HG03575 (cell line): ENCODE measurements around the gene BAMBI.

Experiments used
- ATAC-seq: cut with Tn5 transposase; IDR thresholded peaks from one replicate; pipeline ENCODE4 v1.9.1; 2021; ENCODE audit not compliant: unreplicated experiment, insufficient number of reproducible peaks, low FRiP score; ENCODE audit errors: extremely low read depth

The BAMBI gene

DNA sequence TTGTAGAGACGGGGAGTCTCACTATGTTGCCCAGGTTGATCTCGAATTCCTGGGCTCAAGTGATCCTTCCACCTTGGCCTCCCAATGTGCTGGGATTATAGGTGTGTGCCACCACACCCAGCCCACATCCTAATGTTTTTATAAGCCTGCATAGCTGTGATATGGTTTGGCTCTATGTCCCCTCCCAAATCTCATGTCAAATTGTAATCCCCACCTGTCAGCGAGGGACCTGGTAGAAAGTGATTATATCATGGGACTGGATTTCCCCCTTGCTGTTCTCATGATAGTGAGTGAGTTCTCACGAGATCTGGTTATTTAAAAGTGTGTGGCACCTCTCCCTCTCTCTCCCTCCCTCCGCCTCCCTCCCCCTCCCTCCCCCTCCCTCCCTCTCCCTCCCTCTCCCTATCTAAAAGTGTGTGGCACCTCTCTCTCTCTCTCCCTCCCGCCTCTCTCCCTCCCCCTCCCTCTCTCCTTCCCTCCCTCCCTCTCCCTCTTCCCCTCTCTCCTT lies 13.9 kb downstream of the BAMBI start:
- no peak for ATAC-seq

DNA sequence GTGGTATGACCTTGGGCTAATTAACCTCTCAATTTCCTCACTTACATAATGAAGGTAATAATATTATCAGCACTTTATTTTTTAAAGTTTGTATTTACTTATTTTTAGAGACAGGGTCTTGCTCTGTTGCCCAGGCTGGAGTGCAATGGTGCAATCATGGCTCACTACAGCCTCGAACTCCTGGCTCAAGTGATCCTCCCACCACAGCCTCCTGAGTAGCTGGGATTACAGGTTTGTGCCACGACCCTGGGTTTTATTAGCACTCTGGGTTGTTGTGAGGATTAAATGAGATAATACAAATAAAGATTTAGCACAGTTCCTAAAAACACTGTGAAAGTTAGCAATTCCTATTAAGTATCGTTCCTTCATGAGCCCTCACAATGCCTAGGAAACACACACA lies 14.7 kb downstream of the BAMBI start:
- no peak for ATAC-seq

DNA sequence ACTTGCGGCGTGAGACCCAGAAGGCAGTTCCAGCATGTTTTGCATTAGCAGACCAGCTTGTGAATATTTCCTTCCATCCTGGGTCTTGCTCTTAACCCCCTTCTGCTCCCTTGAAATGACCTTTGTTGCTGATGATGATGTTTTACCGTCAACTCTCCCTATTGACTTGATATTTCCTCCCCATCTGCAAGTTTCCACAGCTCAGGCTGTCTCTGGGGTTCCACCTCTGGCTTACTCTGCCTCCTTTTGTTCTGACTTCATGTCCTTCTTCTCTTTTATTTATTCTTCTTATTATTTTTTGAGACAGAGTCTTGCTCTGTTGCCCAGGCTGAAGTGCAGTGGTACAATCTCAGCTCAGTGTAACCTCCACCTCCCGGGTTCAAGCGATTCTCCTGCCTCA lies 17.2 kb downstream of the BAMBI start:
- ATAC-seq, result no peak

DNA sequence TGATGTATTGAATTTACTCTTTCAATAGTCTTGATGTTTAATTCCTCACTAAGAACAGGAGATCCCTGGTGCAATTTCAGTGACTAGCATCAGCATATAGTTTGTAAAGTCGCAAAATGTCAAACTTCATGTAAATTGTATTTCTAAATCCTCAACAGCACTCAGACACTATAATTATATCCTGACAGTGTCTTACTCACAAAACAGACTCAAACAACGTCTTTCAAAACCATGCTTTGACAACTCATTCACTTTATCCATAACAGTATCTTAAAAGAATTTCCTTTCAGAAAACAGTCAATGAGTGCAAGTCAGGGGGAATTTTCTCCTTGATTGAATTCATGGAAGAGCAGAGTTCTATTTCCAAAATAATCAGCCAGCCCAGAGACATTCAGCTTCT lies 20.8 kb downstream of the BAMBI start:
- no peak for ATAC-seq

DNA sequence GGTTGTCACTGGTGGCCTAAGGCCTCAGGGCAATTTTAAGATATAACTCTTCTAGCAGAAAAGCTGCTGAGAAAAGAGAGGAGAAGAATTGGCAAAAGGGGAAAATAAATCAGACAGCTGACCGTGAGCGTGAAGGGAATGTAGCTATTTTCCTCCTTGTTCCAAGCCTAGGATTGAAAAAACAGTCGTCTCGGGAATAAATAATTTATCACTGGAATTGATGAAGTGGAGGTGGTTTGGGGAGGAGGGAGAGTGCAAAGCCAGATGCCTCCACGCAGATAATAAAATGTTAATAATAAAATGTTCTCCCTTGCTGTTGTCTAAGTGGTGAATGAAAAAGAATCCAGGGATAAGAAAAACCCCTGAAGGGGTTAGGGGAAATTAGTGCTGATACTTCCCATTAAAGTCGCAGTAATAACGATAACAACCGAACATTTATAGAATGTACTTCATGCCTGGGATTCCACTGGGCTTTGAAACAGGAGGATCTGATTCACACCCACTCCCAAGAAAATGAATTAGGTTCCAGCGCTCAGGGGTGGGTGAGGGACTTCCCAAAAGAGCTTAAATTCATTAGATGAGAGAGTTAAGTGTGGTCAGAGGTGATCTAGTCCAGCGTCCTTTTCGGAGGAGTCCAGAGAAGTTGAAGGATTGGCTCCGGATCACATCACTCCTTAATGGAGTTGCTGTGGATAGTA lies 27.3 kb downstream of the BAMBI start:
- ATAC-seq, result no peak

DNA sequence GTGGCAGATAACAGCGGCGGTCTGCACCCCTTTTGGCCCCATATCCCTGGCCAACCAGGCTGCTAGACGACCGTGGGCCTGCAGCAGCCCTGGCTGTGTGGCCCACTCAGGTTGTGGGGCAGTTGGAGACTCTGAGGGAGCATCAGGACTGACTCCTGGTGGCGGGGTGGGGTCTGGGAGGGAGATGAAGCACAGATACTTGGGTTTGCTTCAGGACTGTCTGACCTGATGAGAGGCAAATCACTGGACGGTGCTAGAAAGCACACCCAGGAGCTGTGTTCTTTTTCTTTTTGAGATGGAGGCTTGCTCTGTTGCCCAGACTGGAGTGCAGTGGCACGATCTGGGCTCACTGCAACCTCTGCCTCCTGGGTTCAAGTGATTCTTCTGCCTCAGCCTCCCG lies 28.2 kb downstream of the BAMBI start:
- no peak for ATAC-seq

DNA sequence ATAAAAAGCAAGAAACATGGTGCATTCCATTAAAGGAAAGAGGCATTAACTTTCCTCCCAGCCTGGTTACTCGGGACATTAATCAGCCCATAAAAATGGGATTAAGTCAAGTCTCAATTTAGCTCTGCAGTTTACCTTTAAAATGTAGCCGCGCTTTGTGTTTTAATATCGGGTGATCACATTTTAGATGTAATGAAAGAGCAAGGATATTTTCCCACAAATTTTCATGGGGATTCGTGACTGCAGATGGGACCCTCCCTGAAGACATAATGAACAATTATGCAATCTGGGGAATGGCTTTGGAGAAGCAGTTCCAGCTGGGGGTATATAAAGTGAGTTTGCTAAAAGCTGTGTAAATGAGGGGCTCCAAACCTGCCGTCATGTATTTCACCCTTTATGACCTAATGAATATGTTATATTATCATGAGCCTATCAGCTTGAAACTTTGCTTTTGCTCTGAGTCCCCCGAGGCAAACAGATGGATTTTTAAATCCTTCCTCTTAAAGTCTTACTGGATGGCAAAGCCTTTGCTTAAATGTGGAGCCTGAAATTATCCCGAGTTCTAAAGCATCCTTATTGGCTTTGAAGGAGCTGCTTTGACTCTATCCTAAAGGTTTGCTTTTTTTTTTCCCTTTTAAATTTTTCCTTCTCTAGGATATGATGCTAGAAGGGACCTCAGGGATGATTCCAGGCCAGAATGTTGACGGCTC lies 31.8 kb downstream of the BAMBI start:
- no peak for ATAC-seq

DNA sequence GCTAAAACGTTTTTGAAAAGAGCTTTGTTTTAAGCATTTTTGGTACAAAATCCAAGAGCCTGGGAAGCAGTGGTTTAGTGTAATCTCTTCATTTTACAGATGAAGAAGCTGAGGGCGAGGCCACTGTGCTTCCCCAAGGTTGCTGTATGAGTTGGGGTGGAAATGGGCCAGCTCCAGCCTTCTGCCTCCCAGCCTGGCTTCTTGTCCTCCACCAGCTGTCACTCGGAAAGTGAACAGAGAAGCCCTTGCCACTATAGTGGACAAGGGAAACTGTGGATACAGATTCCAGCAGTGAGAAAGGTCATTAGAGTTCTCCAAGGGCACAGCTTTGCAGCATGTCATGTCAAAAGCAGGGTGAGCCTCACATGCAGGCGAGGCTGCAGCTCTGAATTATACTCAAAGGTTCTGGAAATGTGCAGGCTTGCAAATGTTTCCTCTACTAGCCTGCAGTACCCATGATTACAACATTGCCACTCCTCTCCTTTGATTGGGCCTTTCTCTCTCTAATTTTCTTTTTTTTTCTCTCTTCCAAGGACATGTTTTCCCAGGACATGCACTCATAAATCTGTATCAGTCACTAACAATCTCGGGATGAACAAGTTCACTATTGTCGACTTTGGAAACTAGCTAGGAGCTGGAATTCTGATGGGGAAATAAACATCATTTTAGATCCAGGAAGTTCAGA lies 33.0 kb downstream of the BAMBI start:
- ATAC-seq, result no peak

DNA sequence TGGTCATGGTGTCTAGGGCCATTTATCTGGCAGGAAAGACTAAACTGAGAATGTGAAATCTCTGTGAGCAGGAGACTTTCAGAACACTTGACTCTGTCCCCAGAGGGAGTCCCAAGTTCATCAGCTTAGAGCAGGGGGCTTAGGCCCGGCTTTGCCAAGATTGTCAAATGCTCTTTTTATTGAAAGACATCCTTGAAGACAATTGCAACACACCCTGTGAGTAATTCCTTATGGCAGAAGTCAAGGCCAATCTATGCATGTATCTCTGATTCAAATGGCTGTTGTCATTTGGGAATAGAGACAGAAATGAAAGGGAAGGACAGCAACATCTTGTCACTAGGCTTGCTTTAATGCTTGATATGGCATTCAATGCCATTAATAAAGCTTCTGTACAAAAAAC lies 33.7 kb downstream of the BAMBI start:
- no peak for ATAC-seq

DNA sequence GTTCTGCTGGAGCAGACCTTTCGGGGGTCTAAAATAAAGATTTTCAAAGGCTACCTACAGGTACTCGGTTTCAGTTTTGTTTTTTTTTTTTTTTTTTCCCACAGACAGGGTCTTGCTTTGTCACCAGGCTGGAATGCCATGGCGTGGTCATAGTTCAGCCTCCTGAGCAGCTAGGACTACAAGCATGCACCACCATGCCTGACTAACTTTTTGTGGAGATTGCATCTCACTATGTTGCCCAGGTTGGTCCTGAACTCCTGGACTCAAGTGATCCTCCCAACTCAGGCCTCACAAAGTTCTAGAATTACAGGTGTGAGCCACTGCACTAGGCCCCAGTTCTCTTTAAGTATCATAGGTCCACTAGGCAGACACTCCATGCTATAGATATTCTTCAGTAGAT lies 34.5 kb downstream of the BAMBI start:
- ATAC-seq, result no peak

DNA sequence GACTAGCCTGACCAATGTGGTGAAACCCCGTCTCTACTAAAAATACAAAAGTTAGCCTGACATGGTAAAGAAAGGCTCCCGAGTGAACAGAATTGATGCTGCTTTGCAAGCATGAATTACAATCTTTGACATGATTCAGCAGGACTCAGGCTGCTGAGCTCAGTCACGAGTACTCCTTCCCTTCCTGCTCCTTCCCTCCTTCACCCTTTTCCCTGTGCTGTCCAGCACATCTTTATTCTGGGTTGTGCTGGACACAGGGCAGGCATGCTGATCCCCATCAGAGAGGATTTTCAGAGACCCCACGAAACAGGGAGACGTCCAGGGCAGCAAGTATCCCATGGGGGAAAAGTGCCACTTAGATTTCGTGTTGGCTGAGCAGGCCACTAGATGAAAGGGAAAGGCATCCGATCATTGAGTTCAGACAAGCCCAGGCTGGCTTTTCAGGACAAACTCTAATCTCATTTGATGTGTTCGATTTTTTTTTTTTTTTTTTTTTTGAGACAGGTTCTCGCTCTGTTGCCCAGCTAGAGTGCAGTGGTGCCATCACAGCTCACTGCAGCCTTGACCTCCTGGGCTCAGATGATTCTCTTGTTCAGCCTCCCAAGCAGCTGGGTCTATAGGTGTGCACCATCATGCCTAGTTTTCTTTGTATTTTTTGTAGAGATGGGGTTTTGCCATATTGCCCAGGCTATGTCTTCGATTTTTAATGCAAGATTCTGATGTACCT lies 36.5 kb downstream of the BAMBI start:
- no peak for ATAC-seq

DNA sequence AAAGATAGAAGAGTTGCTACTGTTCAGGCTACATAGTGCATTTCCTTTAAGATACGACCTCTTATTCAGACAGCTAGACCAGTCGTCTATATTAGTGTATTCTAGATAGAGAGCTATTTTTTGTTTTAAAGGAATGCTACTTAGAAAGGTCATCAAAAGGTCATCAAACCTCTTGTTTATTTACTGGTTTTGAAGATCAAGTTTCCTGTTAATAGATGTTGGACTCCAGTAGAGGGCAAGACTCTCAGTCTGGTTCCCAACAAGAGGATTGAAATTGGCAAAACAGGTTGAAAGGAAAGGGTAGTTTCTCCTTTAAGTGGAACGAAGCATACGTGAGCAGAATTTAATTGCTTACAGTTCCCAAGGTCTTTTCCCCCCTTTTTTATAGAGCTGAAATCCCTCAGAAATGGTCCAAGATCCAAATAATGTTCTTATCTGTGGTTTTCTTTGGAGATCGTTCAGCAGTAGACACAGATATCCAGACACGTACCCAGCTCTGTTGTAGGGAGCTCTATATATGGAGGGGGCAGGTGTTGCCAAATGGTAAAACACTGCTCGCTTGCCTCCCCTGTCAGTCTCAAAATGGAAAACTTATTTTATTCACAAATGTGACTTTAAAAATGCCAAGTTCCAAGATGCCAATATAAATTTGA lies 37.2 kb downstream of the BAMBI start:
- no peak for ATAC-seq

DNA sequence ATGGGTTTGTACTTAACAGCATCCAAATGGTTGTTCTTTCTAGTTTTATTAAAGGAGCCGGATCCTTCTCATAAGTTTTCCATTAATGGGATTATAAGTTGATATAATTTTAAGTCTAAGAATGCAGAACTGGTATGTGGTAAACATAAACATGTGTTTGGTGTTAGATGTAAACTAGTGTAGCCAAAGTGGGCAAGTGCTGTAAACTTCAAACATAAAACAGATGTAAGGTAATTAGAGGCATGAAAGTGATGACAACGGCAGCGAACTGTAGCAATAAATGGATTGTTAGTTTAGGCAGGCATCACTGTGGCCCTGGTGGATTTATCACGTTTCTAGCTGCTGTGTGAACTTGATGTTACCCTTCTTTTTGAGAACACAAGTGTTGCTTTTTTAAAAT lies 37.9 kb downstream of the BAMBI start:
- no peak for ATAC-seq

DNA sequence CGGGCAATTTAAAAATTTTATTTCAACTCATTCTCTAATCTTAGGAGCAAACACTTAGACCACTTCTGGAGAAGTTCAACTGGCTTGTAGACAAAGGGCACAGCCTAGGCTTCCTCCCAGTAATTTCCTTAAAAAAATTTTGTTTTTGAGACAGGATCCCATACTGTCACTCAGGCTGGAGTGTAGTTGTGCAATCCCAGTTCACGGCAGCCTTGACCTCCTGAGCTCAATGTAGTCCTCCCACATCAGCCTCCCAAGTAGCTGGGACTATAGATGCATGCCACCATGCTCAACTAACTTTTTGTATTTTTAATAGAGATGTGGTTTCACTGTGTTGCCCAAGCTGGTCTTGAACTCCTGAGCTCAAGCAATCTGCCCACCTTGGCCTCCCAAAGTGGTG lies 38.4 kb downstream of the BAMBI start:
- ATAC-seq, result no peak

DNA sequence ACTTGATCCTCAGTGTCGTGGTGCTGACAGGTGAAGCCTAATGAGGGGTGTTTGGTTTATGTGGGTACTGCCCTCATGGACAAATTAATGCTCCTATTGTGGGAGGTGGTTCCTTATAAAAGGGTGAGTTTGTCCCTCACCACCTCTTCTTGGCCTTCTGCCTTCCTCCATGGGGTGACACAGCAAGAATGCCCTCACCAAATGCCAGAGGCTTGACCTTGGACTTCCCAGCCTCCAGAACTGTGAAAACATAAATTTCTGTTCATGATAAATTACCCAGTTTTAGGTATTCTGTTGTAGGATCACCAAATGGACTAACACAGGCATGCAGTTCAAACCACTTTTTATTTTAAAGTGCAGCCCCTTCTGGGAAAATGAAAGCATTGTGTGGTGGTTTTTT lies 39.4 kb downstream of the BAMBI start:
- ATAC-seq, result no peak

DNA sequence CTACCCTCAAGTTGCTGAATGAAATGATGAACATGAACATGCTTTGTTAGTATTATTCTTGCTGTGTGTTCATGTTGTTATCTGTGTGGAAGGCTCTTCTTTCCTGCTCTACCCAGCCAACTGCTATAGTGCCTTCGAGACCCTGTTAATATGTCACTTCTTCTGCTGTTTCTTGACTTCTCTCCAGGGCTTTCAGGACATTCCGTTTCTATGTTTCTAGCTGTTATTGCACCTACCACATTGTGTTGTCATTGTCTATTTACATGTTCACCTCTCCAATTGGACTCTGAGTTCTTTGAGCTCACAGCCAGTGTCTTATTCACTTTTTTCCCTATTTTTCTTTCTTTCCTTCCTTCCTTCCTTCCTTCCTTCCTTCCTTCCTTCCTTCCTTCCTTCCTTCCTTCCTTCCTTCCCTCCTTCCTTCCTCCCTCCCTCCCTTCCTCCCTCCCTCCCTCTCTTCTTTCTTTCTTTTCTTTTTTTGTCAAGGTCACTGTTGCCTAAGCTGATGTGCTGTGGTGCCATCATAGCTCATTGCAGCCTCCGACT lies 40.4 kb downstream of the BAMBI start:
- ATAC-seq, result no peak

DNA sequence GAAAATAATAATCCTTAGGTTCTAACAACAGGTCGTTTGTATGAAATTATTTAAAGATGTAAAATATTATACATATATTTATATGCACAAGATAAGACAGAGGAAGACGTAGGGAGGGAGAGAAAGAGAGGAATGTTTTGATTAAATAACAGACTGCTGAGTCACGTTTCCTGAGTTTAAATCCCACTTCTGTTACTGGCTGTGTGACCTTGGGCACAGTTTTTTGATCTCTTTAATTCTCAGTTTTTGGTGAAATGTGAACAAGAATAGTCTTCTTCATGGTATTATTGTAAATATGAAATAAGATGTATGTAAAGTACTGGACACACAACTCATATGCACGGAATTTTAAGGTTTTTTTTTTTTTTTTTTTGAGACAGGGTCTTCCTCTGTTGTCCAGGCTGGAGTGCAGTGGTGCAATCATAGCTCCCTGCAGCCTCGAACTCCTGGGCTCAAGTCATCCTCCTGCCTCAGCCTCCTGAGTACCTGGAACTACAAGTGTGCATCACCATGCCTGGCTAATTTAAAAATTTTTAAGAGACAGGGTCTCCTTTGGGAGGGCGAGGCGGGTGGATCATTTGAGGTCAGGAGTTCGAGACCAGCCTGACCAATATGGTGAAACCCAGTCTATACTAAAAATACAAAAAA lies 42.6 kb downstream of the BAMBI start:
- ATAC-seq, result no peak

DNA sequence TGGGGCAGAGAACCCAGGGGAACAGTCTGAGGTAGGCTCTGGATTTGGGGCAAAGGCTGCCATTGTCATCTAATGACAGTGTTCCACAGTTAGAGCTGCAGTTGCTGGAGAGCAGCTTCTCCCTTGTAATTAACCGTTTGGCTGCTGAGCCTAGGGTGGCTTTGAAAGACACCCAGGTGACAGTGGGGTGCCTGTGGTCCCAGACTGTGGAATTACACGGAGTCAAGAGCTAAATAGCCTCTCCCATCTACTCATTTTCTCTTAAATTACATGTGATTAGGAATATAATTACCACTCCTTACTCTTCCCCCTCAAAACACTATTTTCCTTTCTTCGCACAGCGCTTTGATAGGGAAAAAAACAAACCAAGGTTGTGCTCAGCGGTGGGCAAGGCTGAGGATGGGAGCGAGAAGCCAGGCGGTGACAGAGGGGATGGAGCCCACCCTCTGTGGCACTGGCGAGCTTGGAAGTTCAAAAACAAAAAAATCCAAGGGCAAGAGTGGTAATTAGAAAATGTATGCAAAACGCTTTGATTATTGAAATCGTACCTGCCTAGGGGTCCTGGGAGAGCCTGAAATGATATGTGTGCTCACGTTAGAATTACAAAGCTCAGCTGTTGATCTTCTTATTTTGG lies 44.1 kb downstream of the BAMBI start:
- no peak for ATAC-seq
